ENCODE data around the gene U2AF1L4.

Gene U2AF1L4

GRCh38 chr19:35722461-35722860, 22.8 kb downstream of the U2AF1L4 start (continued):
- no peak for TF ChIP-seq ZNF391 (tag by site-specific recombination; IDR thresholded peaks at IDR 0.05; ENCODE audit: borderline replicate concordance, low read depth)

GRCh38 chr19:35721374-35721773, 23.8 kb downstream of the U2AF1L4 start:
- H3K36me3 ChIP-seq (ENCODE audit: control insufficient read depth in 2 of 2, insufficient read depth in 1 of 2, low read length in 2 of 2): peaks cover 69 to 70% of the 10 kb centered on the region in 2 experiments

GRCh38 chr19:35720648-35721047, 24.6 kb downstream of the U2AF1L4 start:
- CTCF ChIA-PET: interaction anchor here (1.0 kb wide), 1 partner anchor 10 kb away, joined by 3 read pairs; no protein-coding TSS in a partner anchor
- POLR2A ChIA-PET: interaction anchor here (1.3 to 13.6 kb wide), 4 partner anchors 17 to 163 kb away, joined by 3 to 204 read pairs (median 4); partner anchors contain the start of gene LIN37
- no peak overlapping the region for H3K4me3 ChIP-seq (ENCODE audit: low read depth, low read length)
- H3K36me3 ChIP-seq (ENCODE audit: control insufficient read depth in 2 of 2, insufficient read depth in 1 of 2, low read length in 2 of 2): peaks cover 62 to 63% of the 10 kb centered on the region in 2 experiments
- H3K4me1 ChIP-seq (ENCODE audit: control insufficient read depth, insufficient read depth, low read length): peaks cover 20% of the 10 kb centered on the region
- TF ChIP-seq GLIS2 (tag by site-specific recombination; IDR thresholded peaks at IDR 0.05): peak; percentile 58
- TF ChIP-seq ZNF621 (tag by site-specific recombination; IDR thresholded peaks at IDR 0.05): no peak
- no peak for TF ChIP-seq ZIC2 (tag by site-specific recombination; IDR thresholded peaks at IDR 0.05)
- H3K27ac ChIP-seq (ENCODE audit: extremely low read depth, low read depth, low read length): no peak overlapping the region
- no peaks in the 10 kb centered on the region for H3K9me3 ChIP-seq (ENCODE audit: control insufficient read depth, insufficient read depth, low read depth, low read length)

More at GRCh38 chr19:35721374-35721773, 23.8 kb downstream of the U2AF1L4 start:
- no peaks in the 10 kb centered on the region for H3K9me3 ChIP-seq (ENCODE audit: control insufficient read depth, insufficient read depth, low read depth, low read length)
- H3K4me3 ChIP-seq (ENCODE audit: low read depth, low read length): no peak overlapping the region
- no peak overlapping the region; the same call in 1 of the 2 replicates for H3K27ac ChIP-seq (ENCODE audit: extremely low read depth, low read depth, low read length)
- no peak for TF ChIP-seq ZSCAN5A (tag by site-specific recombination; IDR thresholded peaks at IDR 0.05)
- no peak for TF ChIP-seq ZNF654 (tag by site-specific recombination; IDR thresholded peaks at IDR 0.05; ENCODE audit: low read depth)
- H3K4me1 ChIP-seq (ENCODE audit: control insufficient read depth, insufficient read depth, low read length): peaks cover 13% of the 10 kb centered on the region
- ChIA-PET CTCF (interaction anchor here (0.6 to 1.0 kb wide), 4 partner anchors 10 to 338 kb away, joined by 3 to 4 read pairs (median 3); no protein-coding TSS in a partner anchor), POLR2A (interaction anchor here (0.9 to 13.6 kb wide), 4 partner anchors 16 to 163 kb away, joined by 3 to 204 read pairs (median 6); partner anchors contain the start of gene LIN37)

DNA sequence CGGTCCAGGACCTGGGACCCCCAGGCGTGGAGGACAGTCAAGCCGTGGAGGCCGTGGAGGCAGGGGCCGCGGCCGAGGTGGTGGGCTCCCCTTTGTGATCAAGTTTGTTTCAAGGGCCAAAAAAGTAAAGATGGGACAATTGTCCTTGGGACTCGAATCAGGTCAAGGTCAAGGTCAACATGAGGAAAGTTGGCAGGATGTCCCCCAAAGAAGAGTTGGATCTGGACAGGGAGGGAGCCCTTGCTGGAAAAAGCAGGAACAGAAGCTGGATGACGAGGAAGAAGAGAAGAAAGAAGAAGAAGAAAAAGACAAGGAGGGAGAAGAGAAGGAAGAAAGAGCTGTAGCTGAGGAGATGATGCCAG, 25.1 kb downstream of the U2AF1L4 start:
- POLR2A ChIA-PET: interaction anchor here (0.6 to 13.6 kb wide), 5 partner anchors 17 to 77 kb away, joined by 3 to 204 read pairs (median 11); partner anchors contain the start of genes PSENEN and U2AF1L4
- CTCF ChIA-PET: interaction anchor here (0.7 kb wide), 1 partner anchor 164 kb away, joined by 4 read pairs; no protein-coding TSS in a partner anchor
- Histone ChIP-seq H3K4me3 (ENCODE audit: low read depth, low read length) (no peak overlapping the region), H3K4me1 (ENCODE audit: control insufficient read depth, insufficient read depth, low read length) (peaks cover 23% of the 10 kb centered on the region), H3K9me3 (ENCODE audit: control insufficient read depth, insufficient read depth, low read depth, low read length) (no peaks in the 10 kb centered on the region), H3K27ac (ENCODE audit: extremely low read depth, low read depth, low read length) (no peak overlapping the region), H3K36me3 (ENCODE audit: control insufficient read depth in 2 of 2, insufficient read depth in 1 of 2, low read length in 2 of 2) (peaks cover 57 to 58% of the 10 kb centered on the region in 2 experiments)
- TF ChIP-seq ZNF155 (tag by site-specific recombination; IDR thresholded peaks at IDR 0.05) (no peak), ZNF223 (tag by site-specific recombination; IDR thresholded peaks at IDR 0.05) (no peak), ZNF830 (tag by site-specific recombination; IDR thresholded peaks at IDR 0.05; ENCODE audit: low read depth) (no peak), ZNF366 (tag by site-specific recombination; conservative IDR thresholded peaks at IDR 0.05) (peak; percentile 53), BCL11B (tag by site-specific recombination; IDR thresholded peaks at IDR 0.05; ENCODE audit: low read depth) (0 out of 2 replicates have a peak, but pooled peaks have one; percentile 35), BCL11A (tag by site-specific recombination; IDR thresholded peaks at IDR 0.05; ENCODE audit: low read depth) (no peak), ZIC2 (tag by site-specific recombination; IDR thresholded peaks at IDR 0.05) (no peak), HOXC10 (CRISPR knock-in tag; IDR thresholded peaks at IDR 0.05) (no peak), ZNF692 (tag by site-specific recombination; IDR thresholded peaks at IDR 0.05) (no peak), ZNF2 (tag by site-specific recombination; IDR thresholded peaks at IDR 0.05) (no peak)
- TF ChIP-seq, protein P1, sequence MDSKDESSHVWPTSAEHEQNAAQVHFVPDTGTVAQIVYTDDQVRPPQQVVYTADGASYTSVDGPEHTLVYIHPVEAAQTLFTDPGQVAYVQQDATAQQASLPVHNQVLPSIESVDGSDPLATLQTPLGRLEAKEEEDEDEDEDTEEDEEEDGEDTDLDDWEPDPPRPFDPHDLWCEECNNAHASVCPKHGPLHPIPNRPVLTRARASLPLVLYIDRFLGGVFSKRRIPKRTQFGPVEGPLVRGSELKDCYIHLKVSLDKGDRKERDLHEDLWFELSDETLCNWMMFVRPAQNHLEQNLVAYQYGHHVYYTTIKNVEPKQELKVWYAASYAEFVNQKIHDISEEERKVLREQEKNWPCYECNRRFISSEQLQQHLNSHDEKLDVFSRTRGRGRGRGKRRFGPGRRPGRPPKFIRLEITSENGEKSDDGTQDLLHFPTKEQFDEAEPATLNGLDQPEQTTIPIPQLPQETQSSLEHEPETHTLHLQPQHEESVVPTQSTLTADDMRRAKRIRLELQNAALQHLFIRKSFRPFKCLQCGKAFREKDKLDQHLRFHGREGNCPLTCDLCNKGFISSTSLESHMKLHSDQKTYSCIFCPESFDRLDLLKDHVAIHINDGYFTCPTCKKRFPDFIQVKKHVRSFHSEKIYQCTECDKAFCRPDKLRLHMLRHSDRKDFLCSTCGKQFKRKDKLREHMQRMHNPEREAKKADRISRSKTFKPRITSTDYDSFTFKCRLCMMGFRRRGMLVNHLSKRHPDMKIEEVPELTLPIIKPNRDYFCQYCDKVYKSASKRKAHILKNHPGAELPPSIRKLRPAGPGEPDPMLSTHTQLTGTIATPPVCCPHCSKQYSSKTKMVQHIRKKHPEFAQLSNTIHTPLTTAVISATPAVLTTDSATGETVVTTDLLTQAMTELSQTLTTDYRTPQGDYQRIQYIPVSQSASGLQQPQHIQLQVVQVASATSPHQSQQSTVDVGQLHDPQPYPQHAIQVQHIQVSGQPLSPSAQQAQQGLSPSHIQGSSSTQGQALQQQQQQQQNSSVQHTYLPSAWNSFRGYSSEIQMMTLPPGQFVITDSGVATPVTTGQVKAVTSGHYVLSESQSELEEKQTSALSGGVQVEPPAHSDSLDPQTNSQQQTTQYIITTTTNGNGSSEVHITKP (tag by site-specific recombination; IDR thresholded peaks at IDR 0.05): no peak

Data from HEK293 (cell line).